Measurements from ENCODE around the gene ZDHHC17.

Gene ZDHHC17

GRCh38 chr12:76878899-76879709 lies 115.2 kb downstream of the ZDHHC17 start, which contains the start of gene CSRP2:
CSRP2 (minus strand) TSS chr12:76879019; CDS start chr12:76866260, 12,759 bp downstream.
- DNase-seq = peak in 12 of 14 donors; percentile 18 to 70 (median 30)

GRCh38 chr12:76879710-76880518 lies 116.0 kb downstream of the ZDHHC17 start:
- no peak for DNase-seq

- no peak for DNase-seq
Measured at GRCh38 chr12:76880519-76881023, 116.7 kb downstream of the ZDHHC17 start.

GRCh38 chr12:76881142-76881541 lies 117.2 kb downstream of the ZDHHC17 start:
- DNase-seq = no peak

GRCh38 chr12:76882367-76882766 lies 118.5 kb downstream of the ZDHHC17 start:
- DNase-seq = no peak

GRCh38 chr12:76883151-76883550 lies 119.2 kb downstream of the ZDHHC17 start:
- DNase-seq = no peak

GRCh38 chr12:76883811-76884210 lies 119.9 kb downstream of the ZDHHC17 start:
- DNase-seq = no peak

- DNase-seq = no peak
Measured at GRCh38 chr12:76888775-76889174, 124.9 kb downstream of the ZDHHC17 start.

- no peak for DNase-seq
Measured at GRCh38 chr12:76890151-76891143, 126.5 kb downstream of the ZDHHC17 start.

- DNase-seq = no peak
Measured at GRCh38 chr12:76891609-76892008, 127.7 kb downstream of the ZDHHC17 start.

GRCh38 chr12:76895796-76896195 lies 131.9 kb downstream of the ZDHHC17 start:
- no peak for DNase-seq

- no peak for DNase-seq
Measured at GRCh38 chr12:76896274-76896673, 132.4 kb downstream of the ZDHHC17 start.

- no peak for DNase-seq
Measured at GRCh38 chr12:76898442-76898841, 134.5 kb downstream of the ZDHHC17 start.

- no peak for DNase-seq
Measured at GRCh38 chr12:76899522-76899921, 135.6 kb downstream of the ZDHHC17 start.

GRCh38 chr12:76901628-76902380 lies 137.9 kb downstream of the ZDHHC17 start:
- no peak for DNase-seq

Data from C1 segment of cervical spinal cord (tissue), 14 donors.